ENCODE measurements around the gene IFNL1. TPM values are rescaled to one million over a fixed set of nuclear protein-coding genes. Genes with fewer than 3 reads are reported as not detected.
A peak's percentile ranks its signal among the peaks of the same experiment; 100 is the strongest.

The IFNL1 gene
- total RNA-seq, 2 experiments from 2014 or later = 0.91 to 1.0 TPM

DNA sequence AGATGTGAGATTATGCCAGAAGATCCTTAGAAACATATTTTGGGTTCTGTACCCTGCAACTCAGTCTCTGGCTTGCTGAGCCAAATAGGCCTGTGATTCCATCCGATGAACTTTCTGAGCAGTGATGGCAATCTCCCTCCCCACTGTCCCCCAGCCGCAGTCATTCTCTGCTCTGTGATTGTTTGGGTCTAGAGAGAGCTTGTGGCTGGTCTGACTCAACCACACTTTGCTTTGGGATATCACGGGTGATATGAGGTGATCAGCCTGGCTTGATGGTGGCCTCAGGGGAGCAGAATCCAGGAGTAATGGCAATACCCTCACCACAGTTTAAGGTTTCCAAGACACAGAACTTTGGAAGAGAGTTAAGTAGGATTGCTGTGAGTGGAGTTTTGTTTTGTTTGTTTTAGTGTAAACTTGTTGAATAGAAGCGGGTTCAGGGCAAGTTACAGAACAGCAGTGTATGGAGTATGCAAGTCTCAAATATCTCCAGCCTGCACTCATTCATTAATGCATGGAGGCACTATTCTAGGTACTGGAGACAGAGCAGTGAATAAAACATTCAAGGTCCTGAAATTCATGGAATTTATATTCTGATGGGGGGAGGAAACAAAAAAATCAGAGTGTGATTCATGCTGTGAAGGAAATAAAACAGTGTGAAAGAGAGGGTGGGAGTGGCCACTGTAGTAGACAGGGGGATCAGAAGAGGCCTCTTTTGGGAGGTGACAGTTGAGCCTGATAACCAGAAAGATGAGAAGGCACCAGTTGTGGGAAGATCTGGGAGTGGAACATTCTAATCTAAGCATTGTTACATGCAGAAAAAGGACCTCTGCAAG is 51.3 kb downstream of the IFNL1 start:
- DNase-seq = no peak
- Mint-ChIP-seq H3K4me3 (no peak overlapping the region), H3K9me3 (no peaks in the 10 kb centered on the region), H3K4me1 (ENCODE audit: low read depth) (peaks cover 75% of the 10 kb centered on the region), H3K36me3 (ENCODE audit: low read depth) (peaks cover 14% of the 10 kb centered on the region), H3K27me3 (ENCODE audit: low read depth) (no peaks in the 10 kb centered on the region), H3K27ac (peak overlapping the region; percentile 56)
- intact Hi-C loops (cut with micrococcal nuclease) = no loop called here
- CTCF ChIA-PET = interaction anchor here (1.0 to 1.1 kb wide), 2 partner anchors 64 to 67 kb away, joined by 4 to 7 read pairs; partner anchors contain the start of gene PLEKHG2

Other genes with a start within 250 kb of the IFNL1 start
- gene ACP7, start 212.0 kb upstream of the IFNL1 start, total RNA-seq = not detected
- 10 to 100 TPM; 16.9 to 18.1 TPM for gene PAK4, start 170.6 kb upstream of the IFNL1 start, total RNA-seq
- not detected for gene NCCRP1, start 99.4 kb upstream of the IFNL1 start, total RNA-seq
- not detected for gene SYCN, start 92.1 kb upstream of the IFNL1 start, total RNA-seq
- 1 to 10 TPM; 1.2 to 1.3 TPM for gene IFNL3, start 51.4 kb upstream of the IFNL1 start, total RNA-seq
- gene IFNL4, start 47.6 kb upstream of the IFNL1 start, total RNA-seq = not detected
- under 1 TPM; 0.69 to 0.93 TPM for gene IFNL2, start 28.0 kb upstream of the IFNL1 start, total RNA-seq
- 1 to 10 TPM; 5.0 to 5.3 TPM for gene LRFN1, start 24.5 kb downstream of the IFNL1 start, total RNA-seq
- gene GMFG, start 39.6 kb downstream of the IFNL1 start, total RNA-seq = 100 to 1,000 TPM; 331 to 332 TPM
- gene SAMD4B, start 46.0 kb downstream of the IFNL1 start, total RNA-seq = 10 to 100 TPM; 33.0 to 35.8 TPM
- gene PAF1, start 94.7 kb downstream of the IFNL1 start, total RNA-seq = 10 to 100 TPM; 31.9 to 34.9 TPM
- 10 to 100 TPM; 18.0 to 18.5 TPM for gene MED29, start 95.0 kb downstream of the IFNL1 start, total RNA-seq
- gene ZFP36, start 110.4 kb downstream of the IFNL1 start, total RNA-seq = 100 to 1,000 TPM; 113 to 116 TPM
- gene PLEKHG2, start 116.3 kb downstream of the IFNL1 start, total RNA-seq = 10 to 100 TPM; 27.3 to 34.6 TPM
- gene RPS16, start 139.5 kb downstream of the IFNL1 start, total RNA-seq = 1,000 to 10,000 TPM; 4,195 to 4,327 TPM
- 100 to 1,000 TPM; 129 to 139 TPM for gene SUPT5H, start 149.2 kb downstream of the IFNL1 start, total RNA-seq
- 100 to 1,000 TPM; 103 to 107 TPM for gene TIMM50, start 184.4 kb downstream of the IFNL1 start, total RNA-seq
- under 1 TPM; 0.74 to 0.79 TPM for gene DLL3, start 202.5 kb downstream of the IFNL1 start, total RNA-seq
- not detected for gene SELENOV, start 218.7 kb downstream of the IFNL1 start, total RNA-seq
- 1 to 10 TPM; 5.7 to 6.2 TPM for gene EID2B, start 236.4 kb downstream of the IFNL1 start, total RNA-seq
- gene EID2, start 243.8 kb downstream of the IFNL1 start, total RNA-seq = 1 to 10 TPM; 7.7 to 9.1 TPM